Osteoblast (primary cell): ENCODE measurements around the gene FBXL5. TPM values are rescaled to one million over a fixed set of nuclear protein-coding genes. Genes with fewer than 3 reads are reported as not detected.
"Not testable (repeated sequence)": the region's sequence is repeated elsewhere in the genome, so short reads cannot be mapped to it uniquely, and the experiment has no call there.

Source experiments
- DNase-seq: peaks from one replicate; pipeline ENCODE4 v3.0.0; 2011; ENCODE audit warnings: low spot score, mixed read lengths; ENCODE audit not compliant: insufficient read length; ENCODE audit errors: missing footprints
- H2AFZ ChIP-seq: 2 replicates; pipeline ENCODE4 v1.6.0; 2011; ENCODE audit warnings: mild to moderate bottlenecking, low read length
- H3K27ac ChIP-seq: 2 replicates; pipeline ENCODE4 v1.5.1; 2011; ENCODE audit warnings: mild to moderate bottlenecking, low read depth, low read length, moderate library complexity
- H3K27me3 ChIP-seq: 2 replicates; pipeline ENCODE4 v1.6.0; 2012; ENCODE audit warnings: mild to moderate bottlenecking, control low read depth, inconsistent platforms, low read length, moderate library complexity; ENCODE audit not compliant: insufficient read depth
- H3K36me3 ChIP-seq: 2 replicates; pipeline ENCODE4 v1.5.1; 2011; ENCODE audit warnings: mild to moderate bottlenecking, low read length, control low read depth, moderate library complexity; ENCODE audit not compliant: insufficient read depth
- H3K4me1 ChIP-seq: 2 replicates; pipeline ENCODE4 v1.5.1; 2011; ENCODE audit warnings: mild to moderate bottlenecking, low read length, control low read depth, moderate library complexity; ENCODE audit not compliant: insufficient read depth
- H3K4me2 ChIP-seq: 2 replicates; pipeline ENCODE4 v1.6.0; 2011; ENCODE audit warnings: mild to moderate bottlenecking, low read length; ENCODE audit not compliant: insufficient read depth
- H3K4me3 ChIP-seq: fragments of 200-600 bp; sonication (generic); 3 replicates; pipeline ENCODE4 v1.5.1; 2012; ENCODE audit warnings: mild to moderate bottlenecking, low read length, inconsistent platforms; ENCODE audit not compliant: insufficient read depth
- H3K79me2 ChIP-seq: 2 replicates; pipeline ENCODE4 v1.6.0; 2012; ENCODE audit warnings: mild to moderate bottlenecking, low read length, control low read depth, inconsistent platforms; ENCODE audit not compliant: insufficient read depth
- H3K9me3 ChIP-seq: 2 replicates; pipeline ENCODE4 v1.5.1; 2011; ENCODE audit warnings: low read depth, low read length, control low read depth
- H4K20me1 ChIP-seq: 2 replicates; pipeline ENCODE4 v1.6.0; 2012; ENCODE audit warnings: mild to moderate bottlenecking, low read length, control low read depth; ENCODE audit not compliant: insufficient read depth
- total RNA-seq: library from RNA; depleted of rRNA; stranded (reverse); fragments of >200 nt; gene quantifications from 2 replicates; pipeline ENCODE4 v1.2.3, GENCODE V29; 2012
- TF ChIP-seq, protein P1 (sequence below): IDR thresholded peaks from 2 replicates; pipeline ENCODE4 v1.5.1; 2011; ENCODE audit warnings: mild to moderate bottlenecking, low read depth, low read length, moderate library complexity; ENCODE audit errors: extremely low read depth

Gene FBXL5
- total RNA-seq, 1 donor = 108 TPM

DNA sequence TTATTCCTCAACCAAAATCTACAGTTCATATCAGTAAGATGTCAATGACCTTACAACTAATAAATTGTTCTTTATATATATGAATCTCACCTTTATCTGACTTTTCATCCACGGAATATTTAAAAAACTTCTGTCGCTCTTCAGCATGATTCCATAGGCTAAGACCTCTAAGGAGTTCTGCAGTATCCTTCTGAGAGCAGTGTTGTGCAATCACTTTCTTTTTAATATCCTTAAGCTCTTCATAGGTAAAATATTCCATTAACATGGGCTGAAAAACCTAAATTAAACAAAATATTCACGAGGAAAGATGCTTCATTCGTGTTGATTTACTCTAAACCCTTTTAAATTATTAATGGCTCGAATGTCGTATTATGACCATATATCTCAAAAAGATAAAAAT lies 16.7 kb downstream of the FBXL5 start:
- TF ChIP-seq, protein P1, sequence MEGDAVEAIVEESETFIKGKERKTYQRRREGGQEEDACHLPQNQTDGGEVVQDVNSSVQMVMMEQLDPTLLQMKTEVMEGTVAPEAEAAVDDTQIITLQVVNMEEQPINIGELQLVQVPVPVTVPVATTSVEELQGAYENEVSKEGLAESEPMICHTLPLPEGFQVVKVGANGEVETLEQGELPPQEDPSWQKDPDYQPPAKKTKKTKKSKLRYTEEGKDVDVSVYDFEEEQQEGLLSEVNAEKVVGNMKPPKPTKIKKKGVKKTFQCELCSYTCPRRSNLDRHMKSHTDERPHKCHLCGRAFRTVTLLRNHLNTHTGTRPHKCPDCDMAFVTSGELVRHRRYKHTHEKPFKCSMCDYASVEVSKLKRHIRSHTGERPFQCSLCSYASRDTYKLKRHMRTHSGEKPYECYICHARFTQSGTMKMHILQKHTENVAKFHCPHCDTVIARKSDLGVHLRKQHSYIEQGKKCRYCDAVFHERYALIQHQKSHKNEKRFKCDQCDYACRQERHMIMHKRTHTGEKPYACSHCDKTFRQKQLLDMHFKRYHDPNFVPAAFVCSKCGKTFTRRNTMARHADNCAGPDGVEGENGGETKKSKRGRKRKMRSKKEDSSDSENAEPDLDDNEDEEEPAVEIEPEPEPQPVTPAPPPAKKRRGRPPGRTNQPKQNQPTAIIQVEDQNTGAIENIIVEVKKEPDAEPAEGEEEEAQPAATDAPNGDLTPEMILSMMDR = no peak
- no peaks in the 10 kb centered on the region for H3K9me3 ChIP-seq
- no peak overlapping the region for H2AFZ ChIP-seq
- no peak overlapping the region for H3K4me3 ChIP-seq
- DNase-seq = no peak
- H3K36me3 ChIP-seq = peaks cover 65% of the 10 kb centered on the region
- no peaks in the 10 kb centered on the region for H3K4me1 ChIP-seq
- H3K79me2 ChIP-seq = peaks cover 60% of the 10 kb centered on the region
- peaks cover 14% of the 10 kb centered on the region for H4K20me1 ChIP-seq
- no peak overlapping the region for H3K27ac ChIP-seq
- no peak overlapping the region for H3K4me2 ChIP-seq
- no peaks in the 10 kb centered on the region for H3K27me3 ChIP-seq

DNA sequence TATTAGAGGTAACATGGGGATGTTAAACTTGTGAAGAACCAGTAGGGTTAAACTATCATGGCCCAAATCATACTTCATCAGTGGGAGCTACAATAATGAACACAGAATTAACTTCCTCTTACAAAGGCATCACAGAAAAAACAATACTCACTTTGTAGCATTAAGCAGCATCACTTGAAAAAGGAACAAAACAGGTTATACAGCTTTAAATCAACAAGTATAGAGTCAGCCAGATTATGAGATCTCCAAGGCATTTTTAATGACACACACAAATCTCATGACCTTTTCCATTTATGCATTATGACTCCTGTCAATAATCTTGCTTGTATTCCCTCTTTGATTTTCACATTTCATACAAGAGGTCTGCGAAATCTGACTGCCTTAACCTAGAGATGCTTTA lies 18.3 kb downstream of the FBXL5 start:
- Histone ChIP-seq H3K36me3 (peaks cover 65% of the 10 kb centered on the region), H2AFZ (no peak overlapping the region)

DNA sequence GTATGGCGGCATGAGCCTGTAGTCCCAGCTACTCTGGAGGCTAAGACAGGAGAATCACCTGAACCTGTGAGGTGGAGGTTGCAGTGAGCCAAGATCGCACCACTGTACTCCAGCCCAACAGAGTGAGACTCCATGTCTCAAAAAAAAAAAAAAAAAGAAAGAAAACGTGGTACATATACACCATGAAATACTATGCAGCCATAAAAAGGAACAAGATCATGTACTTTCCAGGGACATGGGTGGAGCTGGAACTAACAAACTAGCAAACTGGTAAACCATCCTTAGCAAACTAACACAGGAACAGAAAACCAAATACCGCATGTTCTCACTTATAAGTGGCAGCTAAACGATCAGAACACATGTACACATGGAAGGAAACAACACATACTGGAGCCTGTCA lies 37.8 kb downstream of the FBXL5 start:
- Histone ChIP-seq H3K36me3 (peaks cover 17% of the 10 kb centered on the region), H3K79me2 (peaks cover 83% of the 10 kb centered on the region), H4K20me1 (peaks cover 62% of the 10 kb centered on the region)
- not testable (repeated sequence) for H3K4me3 ChIP-seq, H3K27ac ChIP-seq, H3K4me2 ChIP-seq, H3K4me1 ChIP-seq, DNase-seq, H2AFZ ChIP-seq, H3K9me3 ChIP-seq, H3K27me3 ChIP-seq

More for the DNA sequence above, 18.3 kb downstream of the FBXL5 start:
- H3K27ac ChIP-seq = no peak overlapping the region
- no peaks in the 10 kb centered on the region for H3K27me3 ChIP-seq
- no peak overlapping the region for H3K4me3 ChIP-seq
- peaks cover 5% of the 10 kb centered on the region for H4K20me1 ChIP-seq
- no peaks in the 10 kb centered on the region for H3K4me1 ChIP-seq
- no peak for DNase-seq
- TF ChIP-seq, protein P1 = no peak
- no peak overlapping the region for H3K4me2 ChIP-seq
- no peaks in the 10 kb centered on the region for H3K9me3 ChIP-seq
- peaks cover 48% of the 10 kb centered on the region for H3K79me2 ChIP-seq

DNA sequence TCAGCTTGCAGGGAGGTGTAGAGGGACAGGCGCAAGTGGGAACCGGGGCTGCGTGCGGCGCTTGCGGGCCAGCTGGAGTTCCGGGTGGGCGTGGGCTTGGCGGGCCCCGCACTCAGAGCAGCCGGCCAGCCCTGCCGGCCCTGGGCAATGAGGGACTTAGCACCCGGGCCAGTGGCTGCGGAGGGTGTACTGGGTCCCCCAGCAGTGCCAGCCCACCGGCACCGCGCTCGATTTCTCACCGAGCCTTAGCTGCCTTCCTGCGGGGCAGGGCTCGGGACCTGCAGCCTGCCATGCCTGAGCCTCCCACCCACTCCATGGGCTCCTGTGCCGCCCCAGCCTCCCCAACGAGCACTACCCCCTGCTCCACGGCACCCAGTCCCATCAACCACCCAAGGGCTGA lies 40.3 kb downstream of the FBXL5 start:
- Histone ChIP-seq H3K36me3 (peaks cover 26% of the 10 kb centered on the region), H4K20me1 (peaks cover 50% of the 10 kb centered on the region), H3K79me2 (peaks cover 76% of the 10 kb centered on the region)
- H2AFZ ChIP-seq, H3K9me3 ChIP-seq, H3K4me2 ChIP-seq, H3K4me3 ChIP-seq, H3K27me3 ChIP-seq, DNase-seq, H3K27ac ChIP-seq, H3K4me1 ChIP-seq: not testable (repeated sequence)

DNA sequence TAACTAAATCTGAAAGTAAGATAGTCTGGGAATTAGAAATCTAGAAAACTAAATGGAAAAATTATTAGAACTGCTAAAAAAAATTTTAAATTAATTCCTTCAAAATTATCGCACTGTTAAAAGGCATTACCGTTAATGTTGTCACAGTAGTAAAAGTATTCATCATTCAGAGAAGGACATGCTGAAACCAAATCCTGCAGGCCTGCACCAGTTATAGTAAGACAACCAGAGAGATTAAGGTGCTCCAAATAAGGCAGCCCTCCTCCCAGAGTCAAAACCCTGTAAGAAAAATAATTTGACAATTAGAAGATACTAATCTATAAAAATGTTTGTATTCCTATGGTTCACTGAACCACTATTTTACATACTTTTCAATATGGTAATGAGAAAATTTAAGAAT lies 43.0 kb downstream of the FBXL5 start:
- Histone ChIP-seq H3K4me1 (no peaks in the 10 kb centered on the region), H4K20me1 (peaks cover 25% of the 10 kb centered on the region), H3K4me3 (no peak overlapping the region), H3K27me3 (no peaks in the 10 kb centered on the region), H3K79me2 (peaks cover 61% of the 10 kb centered on the region), H3K27ac (no peak overlapping the region), H2AFZ (no peak overlapping the region), H3K9me3 (no peaks in the 10 kb centered on the region), H3K36me3 (peaks cover 20% of the 10 kb centered on the region), H3K4me2 (no peak overlapping the region)
- no peak for DNase-seq
- TF ChIP-seq, protein P1 = no peak
